Measurements from ENCODE around the gene CEBPZ.

CEBPZ gene

GRCh38 chr2:37231241-37232130 lies at the start of gene CEBPZ, which contains the start of gene NDUFAF7:
CEBPZ (minus strand) TSS chr2:37231596; CDS start chr2:37231567, 29 bp downstream.
NDUFAF7 (plus strand) TSS chr2:37231658; CDS start chr2:37231706, 48 bp downstream.
- peaks cover 2% of the 10 kb centered on the region; the same call in 1 of the 2 replicates for H3K36me3 ChIP-seq (ENCODE audit: control insufficient read depth, insufficient read depth, low read length)
- H3K27me3 ChIP-seq (replicated peaks; ENCODE audit: control insufficient read depth, insufficient read depth, low read length): no peaks in the 10 kb centered on the region
- no peak for TF ChIP-seq CTCF (IDR thresholded peaks at IDR 0.05; ENCODE audit: insufficient read depth, low read length, poor library complexity, severe bottlenecking)

GRCh38 chr2:37276291-37276690 lies 44.9 kb upstream of the CEBPZ start:
- peaks cover 3% of the 10 kb centered on the region for H3K36me3 ChIP-seq (ENCODE audit: control insufficient read depth, insufficient read depth, low read length)
- TF ChIP-seq CTCF (IDR thresholded peaks at IDR 0.05; ENCODE audit: insufficient read depth, low read length, poor library complexity, severe bottlenecking): no peak
- H3K27me3 ChIP-seq (replicated peaks; ENCODE audit: control insufficient read depth, insufficient read depth, low read length): no peaks in the 10 kb centered on the region
- H3K4me3 ChIP-seq (replicated peaks; ENCODE audit: low read depth, low read length): no peak overlapping the region
- DNase-seq (ENCODE audit: extremely low read depth, insufficient read length): no peak

More at GRCh38 chr2:37231241-37232130, at the start of gene CEBPZ, which contains the start of gene NDUFAF7:
- H3K4me3 ChIP-seq (replicated peaks; ENCODE audit: low read depth, low read length): peak within 1 kb of the TSS; percentile 90
- DNase-seq (ENCODE audit: extremely low read depth, insufficient read length): peak; percentile 86

GRCh38 chr2:37274359-37274965 lies 43.1 kb upstream of the CEBPZ start:
- Histone ChIP-seq H3K36me3 (ENCODE audit: control insufficient read depth, insufficient read depth, low read length) (peaks cover 4% of the 10 kb centered on the region), H3K27me3 (replicated peaks; ENCODE audit: control insufficient read depth, insufficient read depth, low read length) (no peaks in the 10 kb centered on the region), H3K4me3 (replicated peaks; ENCODE audit: low read depth, low read length) (no peak overlapping the region)
- no peak for DNase-seq (ENCODE audit: extremely low read depth, insufficient read length)
- no peak for TF ChIP-seq CTCF (IDR thresholded peaks at IDR 0.05; ENCODE audit: insufficient read depth, low read length, poor library complexity, severe bottlenecking)

- no peak overlapping the region for H3K4me3 ChIP-seq (replicated peaks; ENCODE audit: low read depth, low read length)
- H3K36me3 ChIP-seq (ENCODE audit: control insufficient read depth, insufficient read depth, low read length): peaks cover 4% of the 10 kb centered on the region
- TF ChIP-seq CTCF (IDR thresholded peaks at IDR 0.05; ENCODE audit: insufficient read depth, low read length, poor library complexity, severe bottlenecking): no peak
- H3K27me3 ChIP-seq (replicated peaks; ENCODE audit: control insufficient read depth, insufficient read depth, low read length): no peaks in the 10 kb centered on the region
- DNase-seq (ENCODE audit: extremely low read depth, insufficient read length): no peak
Measured at GRCh38 chr2:37271376-37272067, 40.1 kb upstream of the CEBPZ start.

- H3K36me3 ChIP-seq (ENCODE audit: control insufficient read depth, insufficient read depth, low read length): peaks cover 2% of the 10 kb centered on the region
- H3K4me3 ChIP-seq (replicated peaks; ENCODE audit: low read depth, low read length): no peak overlapping the region
- TF ChIP-seq CTCF (IDR thresholded peaks at IDR 0.05; ENCODE audit: insufficient read depth, low read length, poor library complexity, severe bottlenecking): no peak
- DNase-seq (ENCODE audit: extremely low read depth, insufficient read length): no peak
- no peaks in the 10 kb centered on the region for H3K27me3 ChIP-seq (replicated peaks; ENCODE audit: control insufficient read depth, insufficient read depth, low read length)
Measured at GRCh38 chr2:37268111-37268510, 36.7 kb upstream of the CEBPZ start.

Measured in GM06990 (cell line).